Progenitor cell of endocrine pancreas (in vitro differentiated cells): ENCODE measurements around the gene OVCH1. TPM values are rescaled to one million over a fixed set of nuclear protein-coding genes. Genes with fewer than 3 reads are reported as not detected.

Experiments
- DNase-seq: peaks from one replicate; pipeline ENCODE4 v3.0.0; 2021; ENCODE audit warnings: low spot score; ENCODE audit not compliant: unreplicated experiment
- H3K27ac Mint-ChIP-seq: 2 replicates; pipeline ENCODE4 v1.8.0; 2021; ENCODE audit warnings: mild to moderate bottlenecking, moderate library complexity, mixed read lengths
- H3K27me3 Mint-ChIP-seq: 2 replicates; pipeline ENCODE4 v1.8.0; 2021; ENCODE audit warnings: mixed read lengths
- H3K36me3 Mint-ChIP-seq: 2 replicates; pipeline ENCODE4 v1.8.0; 2022; ENCODE audit warnings: mixed read lengths; ENCODE audit not compliant: insufficient read depth
- H3K4me1 Mint-ChIP-seq: 2 replicates; pipeline ENCODE4 v1.8.0; 2021; ENCODE audit warnings: low read depth, mixed read lengths
- H3K4me3 Mint-ChIP-seq: 2 replicates; pipeline ENCODE4 v1.8.0; 2021; ENCODE audit warnings: low read depth, mild to moderate bottlenecking, moderate library complexity, mixed read lengths
- H3K9me3 Mint-ChIP-seq: 2 replicates; pipeline ENCODE4 v1.8.0; 2021; ENCODE audit warnings: low read depth, mixed read lengths
- CTCF ChIP-seq: fragments of 200-600 bp; sonication (generic); IDR thresholded peaks from one replicate; pipeline ENCODE4 v1.5.0; 2021; ENCODE audit warnings: antibody characterized with exemption, mild to moderate bottlenecking; ENCODE audit not compliant: unreplicated experiment
- total RNA-seq: library from RNA; stranded (reverse); gene quantifications from 2 replicates; pipeline ENCODE4 v1.2.1, GENCODE V29; 2021

The OVCH1 gene
- total RNA-seq, 1 donor from 2014 or later, result 0.65 TPM

- no peak for DNase-seq
- Mint-ChIP-seq H3K4me1 (peaks cover 3% of the 10 kb centered on the region), H3K9me3 (no peaks in the 10 kb centered on the region), H3K4me3 (no peak overlapping the region), H3K27me3 (no peaks in the 10 kb centered on the region), H3K27ac (no peak overlapping the region), H3K36me3 (no peaks in the 10 kb centered on the region)
- no peak for TF ChIP-seq CTCF
Measured at GRCh38 chr12:29486972-29487371, 10.5 kb downstream of the OVCH1 start.

- no peak for DNase-seq
- H3K36me3 Mint-ChIP-seq, result no peaks in the 10 kb centered on the region
- H3K9me3 Mint-ChIP-seq, result peaks cover 12% of the 10 kb centered on the region
- H3K4me3 Mint-ChIP-seq, result no peak overlapping the region
- no peak overlapping the region for H3K27ac Mint-ChIP-seq
- no peaks in the 10 kb centered on the region for H3K27me3 Mint-ChIP-seq
- peaks cover 3% of the 10 kb centered on the region for H3K4me1 Mint-ChIP-seq
- TF ChIP-seq CTCF, result no peak
Measured at GRCh38 chr12:29463198-29463597, 34.3 kb downstream of the OVCH1 start.

GRCh38 chr12:29460082-29460481, 37.4 kb downstream of the OVCH1 start:
- no peaks in the 10 kb centered on the region for H3K27me3 Mint-ChIP-seq
- no peak overlapping the region for H3K27ac Mint-ChIP-seq
- H3K9me3 Mint-ChIP-seq, result peaks cover 14% of the 10 kb centered on the region
- H3K4me1 Mint-ChIP-seq, result peaks cover 3% of the 10 kb centered on the region
- no peak overlapping the region for H3K4me3 Mint-ChIP-seq
- TF ChIP-seq CTCF, result no peak
- peaks cover 2% of the 10 kb centered on the region for H3K36me3 Mint-ChIP-seq
- DNase-seq, result no peak

- Mint-ChIP-seq H3K27me3 (no peaks in the 10 kb centered on the region), H3K9me3 (peaks cover 14% of the 10 kb centered on the region), H3K4me1 (no peaks in the 10 kb centered on the region), H3K27ac (no peak overlapping the region), H3K36me3 (peaks cover 2% of the 10 kb centered on the region), H3K4me3 (no peak overlapping the region)
- TF ChIP-seq CTCF, result no peak
- no peak for DNase-seq
Measured at GRCh38 chr12:29455087-29455486, 42.4 kb downstream of the OVCH1 start.

- Mint-ChIP-seq H3K36me3 (peaks cover 2% of the 10 kb centered on the region), H3K4me3 (no peak overlapping the region), H3K9me3 (peaks cover 6% of the 10 kb centered on the region), H3K27me3 (no peaks in the 10 kb centered on the region), H3K27ac (no peak overlapping the region), H3K4me1 (peaks cover 7% of the 10 kb centered on the region)
- no peak for DNase-seq
- no peak for TF ChIP-seq CTCF
Measured at GRCh38 chr12:29451888-29452287, 45.6 kb downstream of the OVCH1 start.
